Calu3 (cell line): Measurements from ENCODE around the gene ST6GAL1. TPM values are rescaled to one million over a fixed set of nuclear protein-coding genes. Genes with fewer than 3 reads are reported as not detected.

Source experiments
- BruUV-seq: library from RNA; stranded (reverse); fragments of 400-500 nt; replicated peaks from 2 replicates; lab custom pipeline; 2021; lab: Mats Ljungman, UMichigan
- CTCF ChIA-PET: fragments of 300-600 bp; sonication (Branson Sonifier 250); formaldehyde crosslinking; loops from one replicate; lab custom pipeline; 2022; ENCODE audit warnings: antibody characterized with exemption; lab: Charles Lee
- DNase-seq: peaks from one replicate; pipeline ENCODE4 v3.0.0; 2022
- H3K27ac Mint-ChIP-seq: one replicate; pipeline ENCODE4 v1.8.0; 2022; ENCODE audit warnings: mixed read lengths; ENCODE audit not compliant: unreplicated experiment
- H3K27me3 Mint-ChIP-seq: one replicate; pipeline ENCODE4 v1.8.0; 2022; ENCODE audit warnings: mixed read lengths; ENCODE audit not compliant: unreplicated experiment
- H3K36me3 Mint-ChIP-seq: one replicate; pipeline ENCODE4 v1.8.0; 2022; ENCODE audit warnings: mild to moderate bottlenecking, moderate library complexity, mixed read lengths; ENCODE audit not compliant: insufficient read depth, unreplicated experiment
- H3K4me1 Mint-ChIP-seq: one replicate; pipeline ENCODE4 v1.8.0; 2022; ENCODE audit warnings: mild to moderate bottlenecking, low read depth, mixed read lengths; ENCODE audit not compliant: unreplicated experiment
- H3K4me3 Mint-ChIP-seq: one replicate; pipeline ENCODE4 v1.8.0; 2022; ENCODE audit warnings: mild to moderate bottlenecking, low read depth, moderate library complexity, mixed read lengths; ENCODE audit not compliant: unreplicated experiment
- H3K9me3 Mint-ChIP-seq: one replicate; pipeline ENCODE4 v1.8.0; 2022; ENCODE audit warnings: low read depth, mixed read lengths; ENCODE audit not compliant: unreplicated experiment
- CTCF ChIP-seq: fragments of 200-600 bp; IDR thresholded peaks from one replicate; pipeline ENCODE4 v1.8.0; 2022; ENCODE audit warnings: antibody characterized with exemption; ENCODE audit not compliant: unreplicated experiment
- intact Hi-C: fragments of 100-400 bp; cut with micrococcal nuclease; formaldehyde crosslinking; loops from one replicate; pipeline ENCODE4 v1.10.0; 2022; ENCODE audit not compliant: unreplicated experiment
- total RNA-seq: library from RNA; stranded (reverse); gene quantifications from 2 replicates; pipeline ENCODE4 v1.2.3, GENCODE V29; 2022

ST6GAL1 gene
- total RNA-seq, 1 experiment from 2014 or later: 20.4 TPM

GRCh38 chr3:186983659-186984058, 53.3 kb downstream of the ST6GAL1 start:
- H3K27me3 Mint-ChIP-seq: peaks cover 17% of the 10 kb centered on the region
- no peak for DNase-seq
- no peaks in the 10 kb centered on the region for H3K9me3 Mint-ChIP-seq
- no peaks in the 10 kb centered on the region for H3K36me3 Mint-ChIP-seq
- no TSS peak for BruUV-seq
- CTCF ChIA-PET: no interaction called here
- TF ChIP-seq CTCF: no peak
- H3K27ac Mint-ChIP-seq: no peak overlapping the region
- intact Hi-C loops: no loop called here
- no peaks in the 10 kb centered on the region for H3K4me1 Mint-ChIP-seq
- no peak overlapping the region for H3K4me3 Mint-ChIP-seq

GRCh38 chr3:186984064-186984463, 53.7 kb downstream of the ST6GAL1 start:
- no TSS peak for BruUV-seq
- H3K4me1 Mint-ChIP-seq: no peaks in the 10 kb centered on the region
- no peak for DNase-seq
- CTCF ChIA-PET: no interaction called here
- H3K27me3 Mint-ChIP-seq: peaks cover 17% of the 10 kb centered on the region
- no peaks in the 10 kb centered on the region for H3K9me3 Mint-ChIP-seq
- no peak for TF ChIP-seq CTCF
- H3K27ac Mint-ChIP-seq: no peak overlapping the region
- no peak overlapping the region for H3K4me3 Mint-ChIP-seq
- intact Hi-C loops: no loop called here
- H3K36me3 Mint-ChIP-seq: no peaks in the 10 kb centered on the region

- CTCF ChIA-PET: interaction anchor here (0.6 to 1.0 kb wide), 4 partner anchors 9 to 679 kb away, joined by 3 to 6 read pairs (median 3); no protein-coding TSS in a partner anchor
- no peaks in the 10 kb centered on the region for H3K36me3 Mint-ChIP-seq
These were observed 55.5 kb downstream of the ST6GAL1 start for GRCh38 chr3:186985661-186986364.

DNA sequence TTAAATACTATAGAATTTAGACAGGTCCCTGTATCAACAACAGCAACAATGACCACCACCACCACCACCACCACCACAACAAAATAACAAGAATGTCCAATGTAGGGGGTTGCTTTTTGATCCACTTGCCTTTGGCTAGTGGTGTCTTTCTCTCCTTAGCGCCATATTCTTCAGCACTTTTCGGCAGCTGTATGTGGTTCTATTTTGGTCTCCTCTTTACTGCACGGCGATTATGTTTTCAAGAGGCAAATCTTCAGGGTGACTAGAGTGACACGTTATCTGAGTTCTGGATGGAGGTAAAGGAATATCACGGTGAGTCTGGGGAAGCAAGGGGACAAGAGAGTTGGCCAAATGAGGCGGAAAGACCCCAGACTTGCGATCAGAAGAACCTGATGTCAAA, 56.1 kb downstream of the ST6GAL1 start:
- H3K36me3 Mint-ChIP-seq: no peaks in the 10 kb centered on the region
- no peaks in the 10 kb centered on the region for H3K4me1 Mint-ChIP-seq
- no TSS peak for BruUV-seq
- no peak overlapping the region for H3K27ac Mint-ChIP-seq
- CTCF ChIA-PET: interaction anchor here (0.6 to 1.0 kb wide), 2 partner anchors 9 to 251 kb away, joined by 3 read pairs; no protein-coding TSS in a partner anchor
- no peak overlapping the region for H3K4me3 Mint-ChIP-seq
- H3K27me3 Mint-ChIP-seq: peaks cover 17% of the 10 kb centered on the region
- DNase-seq: no peak
- intact Hi-C loops: no loop called here
- no peaks in the 10 kb centered on the region for H3K9me3 Mint-ChIP-seq
- TF ChIP-seq CTCF: no peak

More at GRCh38 chr3:186985661-186986364, 55.5 kb downstream of the ST6GAL1 start:
- H3K4me1 Mint-ChIP-seq: no peaks in the 10 kb centered on the region
- H3K27me3 Mint-ChIP-seq: peaks cover 17% of the 10 kb centered on the region
- no peaks in the 10 kb centered on the region for H3K9me3 Mint-ChIP-seq
- no peak for TF ChIP-seq CTCF
- no TSS peak for BruUV-seq
- intact Hi-C loops: no loop called here
- DNase-seq: no peak
- no peak overlapping the region for H3K4me3 Mint-ChIP-seq
- no peak overlapping the region for H3K27ac Mint-ChIP-seq
